LNCaP clone FGC (cell line): ENCODE results near the gene LTBP1.

Experiments
- DNase-seq: peaks from one replicate; pipeline ENCODE4 v3.0.0-alpha.2; 2011; ENCODE audit warnings: low read depth
- H3K4me3 ChIP-seq: 2 replicates; pipeline ENCODE4 v1.5.1; 2011; ENCODE audit warnings: mild to moderate bottlenecking, low read depth, low read length, control low read depth
- TF ChIP-seq, protein P1 (sequence below): IDR thresholded peaks from 2 replicates; pipeline ENCODE4 v1.5.1; 2012; ENCODE audit warnings: mild to moderate bottlenecking; ENCODE audit not compliant: control insufficient read depth, insufficient read depth; ENCODE audit errors: extremely low read depth

Gene LTBP1

DNA sequence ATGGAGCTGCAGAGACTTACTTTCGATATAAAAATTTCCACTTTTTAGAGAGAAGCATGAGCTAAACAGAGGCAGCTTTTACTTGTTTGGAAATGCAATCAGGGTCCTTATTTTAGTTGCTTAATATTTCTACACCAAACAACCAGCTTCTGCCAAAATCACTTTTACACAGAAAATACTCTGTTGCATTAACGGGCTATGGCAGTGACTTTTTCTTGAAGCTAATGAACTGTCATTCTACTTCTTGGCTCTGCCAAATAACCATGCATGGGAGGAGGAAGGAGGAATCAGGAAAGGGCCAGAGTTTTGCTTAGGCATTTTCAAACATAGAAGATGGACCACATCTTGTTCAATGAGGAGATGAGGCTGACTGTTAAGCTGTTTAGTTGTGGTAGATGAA is 23.6 kb upstream of the LTBP1 start:
- no peak overlapping the region for H3K4me3 ChIP-seq
- DNase-seq = no peak
- TF ChIP-seq, protein P1, sequence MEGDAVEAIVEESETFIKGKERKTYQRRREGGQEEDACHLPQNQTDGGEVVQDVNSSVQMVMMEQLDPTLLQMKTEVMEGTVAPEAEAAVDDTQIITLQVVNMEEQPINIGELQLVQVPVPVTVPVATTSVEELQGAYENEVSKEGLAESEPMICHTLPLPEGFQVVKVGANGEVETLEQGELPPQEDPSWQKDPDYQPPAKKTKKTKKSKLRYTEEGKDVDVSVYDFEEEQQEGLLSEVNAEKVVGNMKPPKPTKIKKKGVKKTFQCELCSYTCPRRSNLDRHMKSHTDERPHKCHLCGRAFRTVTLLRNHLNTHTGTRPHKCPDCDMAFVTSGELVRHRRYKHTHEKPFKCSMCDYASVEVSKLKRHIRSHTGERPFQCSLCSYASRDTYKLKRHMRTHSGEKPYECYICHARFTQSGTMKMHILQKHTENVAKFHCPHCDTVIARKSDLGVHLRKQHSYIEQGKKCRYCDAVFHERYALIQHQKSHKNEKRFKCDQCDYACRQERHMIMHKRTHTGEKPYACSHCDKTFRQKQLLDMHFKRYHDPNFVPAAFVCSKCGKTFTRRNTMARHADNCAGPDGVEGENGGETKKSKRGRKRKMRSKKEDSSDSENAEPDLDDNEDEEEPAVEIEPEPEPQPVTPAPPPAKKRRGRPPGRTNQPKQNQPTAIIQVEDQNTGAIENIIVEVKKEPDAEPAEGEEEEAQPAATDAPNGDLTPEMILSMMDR = no peak

DNA sequence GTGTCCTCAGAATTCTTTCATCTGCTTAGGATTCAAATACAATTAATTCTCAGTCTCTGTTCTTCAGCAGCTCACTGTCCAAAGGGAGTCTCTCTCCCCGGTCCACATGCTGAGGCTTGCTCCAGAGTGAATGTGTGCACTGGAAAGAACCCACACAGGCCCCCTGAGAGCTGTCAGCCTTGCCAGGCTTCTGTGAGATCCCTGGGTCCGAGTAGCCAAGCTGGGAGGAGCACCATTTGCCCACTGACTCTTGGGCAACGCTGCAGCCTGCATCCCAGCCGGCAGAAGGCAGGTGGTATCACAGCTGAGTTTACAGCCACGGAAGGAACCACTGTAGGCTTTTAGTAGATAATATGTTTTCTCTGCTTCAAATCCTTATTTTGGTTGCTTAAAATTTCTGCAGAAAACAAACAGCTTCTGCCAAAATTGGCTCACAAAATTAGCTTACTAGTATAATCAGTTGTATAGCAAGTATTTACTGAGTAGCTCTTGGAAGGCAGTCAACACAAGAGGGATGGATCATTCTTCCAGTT is 21.4 kb upstream of the LTBP1 start:
- TF ChIP-seq, protein P1 = no peak
- no peak for DNase-seq

DNA sequence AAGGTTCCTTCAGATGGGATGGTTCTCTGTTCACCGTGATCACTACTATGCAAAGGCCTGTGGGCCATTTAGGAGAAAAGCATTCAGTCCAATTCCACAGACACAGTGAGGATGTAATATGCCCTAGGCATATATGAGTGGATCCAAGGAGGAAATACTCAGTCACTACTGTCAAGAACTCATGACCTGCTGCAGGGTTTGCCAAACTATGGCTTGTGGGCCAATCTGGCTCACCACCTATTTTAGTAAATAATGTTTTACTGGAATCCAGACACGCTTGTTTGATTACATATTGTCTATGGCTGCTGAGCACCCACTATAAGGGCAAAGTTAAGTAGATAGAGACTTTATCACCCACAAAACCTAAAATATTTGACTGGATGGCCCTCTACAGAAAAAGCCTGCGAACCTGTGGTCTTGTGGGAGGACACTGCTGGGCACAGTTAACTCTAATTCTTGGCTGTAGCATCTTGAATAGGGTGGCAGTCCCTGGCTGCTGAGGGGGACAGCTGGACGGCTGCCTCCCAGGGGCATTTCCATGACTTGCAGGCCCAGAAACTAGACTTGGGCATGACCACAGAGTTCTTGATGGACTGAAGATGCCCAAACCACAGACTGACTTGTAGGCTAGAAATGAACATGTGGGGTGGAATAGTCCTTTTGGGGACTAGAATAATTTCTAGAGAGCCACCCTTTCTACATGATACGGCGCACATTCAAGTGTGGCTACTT is 20.6 kb upstream of the LTBP1 start:
- no peak for DNase-seq
- TF ChIP-seq, protein P1 = no peak
- H3K4me3 ChIP-seq = no peak overlapping the region

More for the DNA sequence above, 21.4 kb upstream of the LTBP1 start:
- H3K4me3 ChIP-seq = no peak overlapping the region

DNA sequence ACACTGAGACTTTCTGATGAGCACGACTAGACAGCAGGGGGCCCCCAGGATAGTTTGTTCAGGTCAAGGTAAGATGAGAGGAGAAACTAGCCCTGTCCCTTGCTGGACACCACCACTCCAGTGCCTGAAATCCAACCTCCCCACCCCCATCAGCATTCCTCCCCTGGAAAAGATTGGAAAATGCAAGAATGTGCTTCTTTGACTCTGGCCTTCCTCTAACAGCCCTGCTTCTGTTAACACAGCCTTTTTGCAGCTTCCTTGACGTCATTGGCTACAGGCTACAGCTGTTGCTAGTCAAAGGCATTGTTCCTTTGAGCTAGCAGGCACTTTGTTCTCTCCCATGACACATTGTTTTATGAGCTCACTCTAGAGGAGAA is 20.1 kb upstream of the LTBP1 start:
- no peak overlapping the region for H3K4me3 ChIP-seq
- DNase-seq = no peak
- TF ChIP-seq, protein P1 = no peak

DNA sequence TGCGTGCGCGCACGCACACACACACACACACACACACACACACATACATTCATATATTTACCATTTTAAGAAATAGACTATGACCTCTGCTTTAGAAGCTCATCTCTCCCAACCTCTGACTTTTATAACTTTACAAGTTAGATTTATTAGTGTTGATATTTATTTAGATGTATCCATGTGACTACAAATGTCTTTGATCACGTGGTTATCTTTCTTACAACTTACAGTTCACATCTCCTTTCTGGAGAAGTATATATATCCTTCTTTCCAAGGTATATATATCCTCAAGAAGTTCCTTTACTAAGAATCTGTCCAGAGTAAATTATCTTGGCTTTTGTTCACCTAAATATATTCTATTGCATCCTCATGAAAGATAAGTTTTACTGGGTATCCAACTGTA is 16.3 kb upstream of the LTBP1 start:
- TF ChIP-seq, protein P1 = no peak
- no peak for DNase-seq
- H3K4me3 ChIP-seq = no peak overlapping the region

DNA sequence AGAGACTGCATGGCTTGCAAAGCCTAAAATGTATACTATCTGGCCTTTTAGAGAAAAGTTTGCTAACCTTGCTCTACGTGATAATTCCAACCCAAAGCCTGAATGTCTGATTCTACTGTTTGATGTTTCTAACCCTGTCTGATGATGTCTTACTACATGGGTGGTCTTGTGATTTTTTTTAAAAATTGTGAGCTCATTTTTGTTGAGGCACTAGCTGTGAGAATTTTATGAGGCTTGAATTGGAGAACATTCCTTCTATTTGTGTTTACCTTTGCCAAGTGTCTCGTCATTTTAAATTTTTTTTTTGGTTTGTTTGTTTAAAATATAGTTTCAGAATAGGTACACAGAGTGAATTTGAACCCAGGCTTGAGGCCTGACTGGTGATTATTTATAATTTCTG is 15.2 kb upstream of the LTBP1 start:
- no peak overlapping the region for H3K4me3 ChIP-seq
- DNase-seq = no peak
- TF ChIP-seq, protein P1 = no peak
